ENCODE measurements around the gene NCOA4.
A peak's percentile ranks its signal among the peaks of the same experiment; 100 is the strongest.
"Not testable (repeated sequence)": the region's sequence is repeated elsewhere in the genome, so short reads cannot be mapped to it uniquely, and the experiment has no call there.

Gene NCOA4

DNA sequence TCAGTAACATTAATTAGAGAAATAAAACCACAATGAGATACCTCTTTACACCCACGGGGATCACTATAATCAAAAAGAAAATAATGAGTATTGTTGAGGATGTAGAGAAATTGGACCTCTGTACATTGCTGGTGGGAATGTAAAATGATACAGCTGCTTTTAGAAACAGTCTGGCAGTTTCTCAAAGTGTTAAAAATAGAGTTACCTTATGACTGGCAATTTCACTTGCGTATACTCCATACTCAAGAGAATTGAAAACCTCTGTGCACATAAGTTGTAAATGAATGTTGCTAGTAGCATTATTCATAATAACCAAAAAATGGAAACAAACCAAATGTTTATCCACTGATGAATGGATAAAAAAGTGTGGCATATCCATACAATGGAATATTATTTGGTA lies 51.9 kb downstream of the NCOA4 start:
- not testable (repeated sequence) for DNase-seq

DNA sequence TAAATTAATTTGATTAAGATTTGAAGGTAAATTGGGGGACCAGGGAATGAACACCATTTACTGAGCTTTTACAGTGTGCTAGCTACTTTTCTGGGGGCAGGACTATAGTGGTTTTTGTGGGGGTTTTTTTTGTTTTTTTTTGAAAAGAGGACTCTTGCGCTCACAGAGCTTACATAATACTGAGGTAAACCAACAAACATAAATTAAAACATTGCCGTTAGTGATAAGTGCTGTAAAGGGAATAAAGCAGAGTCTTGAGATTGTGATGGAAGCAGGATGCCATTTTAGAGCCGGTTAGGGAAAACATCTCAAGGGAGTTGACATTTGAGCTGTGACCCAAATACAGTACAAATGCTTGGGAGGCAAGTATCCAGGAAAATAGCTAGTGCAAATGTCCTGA lies 56.4 kb downstream of the NCOA4 start:
- not testable (repeated sequence) for DNase-seq

DNA sequence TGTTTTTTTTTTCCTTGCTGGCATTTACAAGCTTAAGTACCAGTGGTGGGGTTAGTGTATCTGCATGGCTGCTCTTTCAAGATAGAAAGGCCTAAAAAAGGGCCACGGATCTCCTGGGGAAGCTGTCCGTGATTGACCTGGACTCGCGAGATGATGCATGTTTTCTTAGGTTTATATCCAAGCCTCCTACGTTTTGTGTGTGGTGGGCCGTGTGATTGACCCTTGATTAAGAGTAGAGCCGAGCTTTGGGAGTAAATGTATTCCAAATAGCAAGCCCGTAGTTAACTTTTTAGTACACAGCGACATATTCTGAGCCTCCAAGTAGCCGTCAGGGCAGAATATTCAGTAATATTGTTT lies 57.6 kb downstream of the NCOA4 start:
- not testable (repeated sequence) for DNase-seq

DNA sequence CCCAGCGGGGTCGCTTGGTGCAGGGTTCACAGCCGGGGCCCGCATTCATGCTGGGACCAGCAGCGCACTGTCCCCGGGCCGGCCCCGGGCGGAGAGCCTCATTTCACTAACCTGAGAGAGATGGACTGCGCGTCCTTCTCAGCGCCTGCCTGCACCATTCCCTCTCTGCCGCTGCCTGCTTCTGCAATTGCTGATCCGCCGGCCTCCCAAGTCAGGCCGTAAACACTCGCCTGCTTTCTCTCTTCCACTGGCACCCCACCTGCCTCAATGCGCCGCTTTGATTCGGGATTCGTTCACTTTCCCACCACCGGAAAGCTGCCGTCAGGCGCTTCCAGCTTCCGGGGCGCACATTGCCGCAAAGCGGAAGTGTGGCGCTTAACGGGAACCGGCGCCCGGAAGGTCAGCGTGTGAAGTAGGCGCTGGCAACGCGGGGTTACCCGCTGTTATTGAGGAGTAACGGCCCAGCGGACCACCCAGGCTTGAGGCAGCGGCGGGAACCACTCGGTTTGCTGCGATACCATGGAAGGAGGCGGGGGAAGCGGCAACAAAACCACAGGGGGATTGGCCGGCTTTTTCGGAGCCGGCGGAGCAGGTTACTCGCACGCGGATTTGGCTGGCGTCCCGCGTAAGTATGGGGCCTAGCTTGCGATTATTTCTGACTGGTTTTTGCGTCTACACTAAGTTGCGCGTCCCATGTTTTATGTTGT lies 58.2 kb downstream of the NCOA4 start, which contains the start of gene TIMM23:
TSS of gene TIMM23 (plus strand) at position 384 of the 707 bp plus-strand sequence. CDS start at position 520, 136 bp downstream.
- DNase-seq, result peak; percentile 92 to 93

DNA sequence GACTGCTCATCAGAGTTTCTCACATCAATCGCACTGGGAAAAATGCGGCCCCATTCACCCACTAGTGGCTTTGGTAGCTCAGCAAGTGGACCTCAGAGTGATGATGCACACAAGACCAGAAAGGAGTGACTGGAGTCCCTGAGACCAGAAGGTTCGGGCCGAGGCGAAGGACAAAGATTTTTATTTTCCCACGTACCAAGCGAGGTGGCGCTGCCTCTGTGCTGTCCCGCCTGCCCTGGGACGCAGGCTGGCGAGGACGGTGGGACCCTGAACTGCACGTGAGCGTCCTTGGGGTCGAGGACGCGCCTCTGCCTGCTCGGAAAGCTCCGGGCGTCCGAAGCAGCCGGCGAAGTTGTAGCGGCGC lies 58.7 kb downstream of the NCOA4 start:
- not testable (repeated sequence) for DNase-seq

DNA sequence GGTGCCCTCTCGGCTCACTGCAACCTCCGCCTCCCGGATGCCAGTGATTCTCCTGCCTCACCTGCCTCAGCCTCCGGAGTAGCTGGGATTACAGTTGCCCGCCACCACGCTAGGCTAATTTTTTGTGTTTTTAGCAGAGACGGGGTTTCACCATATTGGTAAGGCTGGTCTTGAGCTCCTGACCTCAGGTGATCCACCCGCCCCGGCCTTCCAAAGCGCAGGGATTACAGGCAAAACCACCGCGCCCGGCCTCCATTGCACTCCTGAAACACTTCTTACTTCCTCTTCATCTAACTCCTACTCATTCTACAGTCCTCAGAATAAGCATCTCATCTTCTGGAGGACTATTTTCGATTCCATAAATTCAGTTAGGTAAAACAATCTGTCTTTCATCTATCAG lies 59.4 kb downstream of the NCOA4 start:
- DNase-seq, result not testable (repeated sequence)

DNA sequence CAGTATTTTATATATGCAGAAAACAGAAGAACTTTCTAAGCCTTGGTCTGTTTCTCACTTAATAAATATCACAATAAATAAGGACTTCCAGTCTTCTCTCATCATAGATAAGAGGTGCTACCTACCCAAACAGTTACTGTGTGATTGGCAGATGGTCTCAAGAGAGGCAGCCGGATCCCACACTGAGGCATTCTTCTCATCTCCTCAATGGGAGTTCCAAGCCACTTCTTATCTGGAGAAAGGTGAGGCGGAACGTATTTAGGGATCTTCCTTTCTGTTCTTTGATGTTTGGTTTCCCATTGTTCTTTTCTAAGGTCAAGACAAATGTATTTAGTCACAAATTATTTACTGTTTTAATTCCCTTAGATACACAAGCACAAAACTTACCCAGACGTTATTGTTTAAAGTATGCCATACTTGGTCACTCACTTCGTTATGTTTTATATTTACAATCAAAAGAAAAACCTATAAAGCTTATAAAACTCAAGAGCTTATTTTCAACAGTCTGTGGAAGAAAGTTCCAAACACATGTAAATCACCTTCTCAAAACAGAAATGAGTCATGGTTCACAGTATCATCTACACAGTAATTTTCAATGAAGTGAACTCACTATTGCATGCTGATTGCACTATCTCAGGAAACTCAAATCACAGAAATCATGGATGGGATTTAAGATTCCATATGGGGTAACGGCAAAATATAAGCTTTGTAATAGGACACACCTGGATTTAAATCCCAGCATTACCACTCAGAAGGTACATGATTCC lies 67.6 kb downstream of the NCOA4 start:
- not testable (repeated sequence) for DNase-seq

DNA sequence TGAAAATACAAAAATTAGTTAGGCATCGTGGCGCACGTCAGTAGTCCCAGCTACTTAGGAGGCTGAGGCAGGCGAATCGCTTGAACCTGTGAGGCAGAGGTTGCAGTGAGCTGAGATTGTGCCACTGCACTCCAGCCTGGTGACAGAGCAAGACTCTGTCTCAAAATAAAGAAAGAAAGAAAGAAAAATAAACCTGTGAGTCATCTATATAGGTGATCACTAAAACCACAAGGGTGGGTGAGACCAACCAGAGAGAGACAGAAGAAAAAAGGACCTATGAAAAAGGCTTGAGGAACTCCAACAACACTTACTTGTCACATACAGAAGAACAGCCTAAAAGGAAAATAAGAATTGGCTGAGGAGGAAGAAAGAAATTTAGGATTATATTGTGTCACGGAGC lies 72.5 kb downstream of the NCOA4 start:
- DNase-seq, result not testable (repeated sequence)

DNA sequence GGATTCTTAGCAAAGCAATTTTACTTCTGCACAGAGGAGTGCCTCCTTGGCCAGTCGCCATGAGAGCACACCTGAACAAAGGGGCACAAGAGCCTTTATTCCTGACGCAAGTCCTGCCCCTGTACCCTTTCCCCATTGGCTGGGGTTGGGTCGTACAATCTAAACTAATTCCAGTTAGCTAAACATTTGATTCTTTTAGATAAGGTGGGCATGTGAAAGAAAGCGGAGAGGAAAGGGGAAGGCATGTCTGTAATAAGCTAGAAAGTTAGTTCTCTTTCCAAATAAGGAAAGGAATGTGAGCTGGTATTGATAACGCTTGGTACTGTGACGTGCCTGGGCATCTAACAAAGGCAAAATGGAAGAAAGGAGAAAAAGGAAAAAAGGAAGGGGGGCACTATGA lies 73.8 kb downstream of the NCOA4 start:
- not testable (repeated sequence) for DNase-seq

All from activated T-cell treated with anti-CD3 and anti-CD28 coated beads, Interleukin-2, amount 50 U/mL, for 48 hours (primary cell).